GM23338 (cell line): ENCODE measurements around the gene DNAAF9. TPM values are rescaled to one million over a fixed set of nuclear protein-coding genes. Genes with fewer than 3 reads are reported as not detected.

ENCODE experiments used
- ATAC-seq: fragments of 200-7000 bp; cut with Tn5 transposase; 3 replicates; pipeline ENCODE4 v1.9.1; 2020
- DNase-seq: peaks from one replicate; pipeline ENCODE4 v3.0.0-alpha.2; 2015; ENCODE audit warnings: low spot score
- H2AFZ ChIP-seq: fragments of 200-600 bp; sonication (generic); 2 replicates; pipeline ENCODE4 v1.8.0; 2016; ENCODE audit warnings: antibody characterized with exemption, mild to moderate bottlenecking, moderate library complexity
- H3F3A ChIP-seq: fragments of 200-600 bp; sonication (generic); replicated peaks from 2 replicates; pipeline ENCODE4 v1.8.0; 2017; ENCODE audit warnings: antibody characterized with exemption, mixed run types, low read depth
- H3K27ac ChIP-seq: fragments of 200-600 bp; sonication (generic); 2 replicates; pipeline ENCODE4 v1.6.1; 2016; ENCODE audit warnings: low read depth
- H3K27me3 ChIP-seq: fragments of 200-600 bp; sonication (generic); 2 replicates; pipeline ENCODE4 v1.8.0; 2016; ENCODE audit warnings: mild to moderate bottlenecking, mixed run types, moderate library complexity; ENCODE audit not compliant: insufficient read depth
- H3K36me3 ChIP-seq: fragments of 200-600 bp; sonication (generic); 2 replicates; pipeline ENCODE4 v1.8.0; 2016; ENCODE audit warnings: mild to moderate bottlenecking; ENCODE audit not compliant: insufficient read depth
- H3K4me1 ChIP-seq: fragments of 200-600 bp; sonication (generic); 2 replicates; pipeline ENCODE4 v1.8.0; 2016; ENCODE audit warnings: mild to moderate bottlenecking, moderate library complexity; ENCODE audit not compliant: insufficient read depth
- H3K4me2 ChIP-seq: fragments of 200-600 bp; sonication (generic); 2 replicates; pipeline ENCODE4 v1.7.1; 2017; ENCODE audit warnings: mixed run types
- H3K4me3 ChIP-seq: fragments of 200-600 bp; sonication (generic); 2 replicates; pipeline ENCODE4 v1.6.1; 2016; ENCODE audit warnings: mixed run types
- H3K79me2 ChIP-seq: fragments of 200-600 bp; sonication (generic); replicated peaks from 2 replicates; pipeline ENCODE4 v1.8.0; 2017; ENCODE audit warnings: mild to moderate bottlenecking; ENCODE audit not compliant: insufficient read depth
- H3K9me2 ChIP-seq: fragments of 200-600 bp; sonication (generic); 2 replicates; pipeline ENCODE4 v1.8.0; 2017; ENCODE audit not compliant: insufficient read depth
- H4K20me1 ChIP-seq: fragments of 200-600 bp; sonication (generic); replicated peaks from 2 replicates; pipeline ENCODE4 v1.8.0; 2017; ENCODE audit warnings: mild to moderate bottlenecking; ENCODE audit not compliant: insufficient read depth
- H3K27ac Mint-ChIP-seq: 2 replicates; pipeline ENCODE4 v1.8.0; 2020; ENCODE audit warnings: inconsistent platforms, mild to moderate bottlenecking, moderate library complexity, mixed read lengths
- H3K27me3 Mint-ChIP-seq: 3 replicates; pipeline ENCODE4 v1.8.0; 2022; ENCODE audit warnings: low read depth, mild to moderate bottlenecking, moderate library complexity, mixed read lengths, inconsistent platforms; ENCODE audit not compliant: insufficient read depth, poor library complexity
- H3K36me3 Mint-ChIP-seq: 3 replicates; pipeline ENCODE4 v1.8.0; 2021; ENCODE audit warnings: low read depth, mild to moderate bottlenecking, inconsistent platforms, moderate library complexity, mixed read lengths
- H3K4me1 Mint-ChIP-seq: 3 replicates; pipeline ENCODE4 v1.8.0; 2020; ENCODE audit warnings: mild to moderate bottlenecking, inconsistent platforms, mixed read lengths
- H3K4me3 Mint-ChIP-seq: 3 replicates; pipeline ENCODE4 v1.8.0; 2021; ENCODE audit warnings: moderate library complexity, mild to moderate bottlenecking, inconsistent platforms, mixed read lengths
- H3K9me3 Mint-ChIP-seq: 3 replicates; pipeline ENCODE4 v1.8.0; 2020; ENCODE audit warnings: moderate library complexity, mild to moderate bottlenecking, inconsistent platforms, mixed read lengths
- CREB1 ChIP-seq: fragments of 250-450 bp; sonication (Bioruptor Pico); IDR thresholded peaks from 2 replicates; pipeline ENCODE4 v1.5.0; 2020; ENCODE audit warnings: low read depth, mild to moderate bottlenecking, moderate library complexity
- CTCF ChIP-seq, 2 experiments: fragments of 200-600 bp in 1 of 2; sonication (generic) in 1 of 2; conservative IDR thresholded peaks; 2 replicates each; pipeline versions ENCODE4 v1.5.1 to v1.6.1; 2016 to 2017; ENCODE audit warnings: antibody characterized with exemption in 2 of 2, low read depth in 2 of 2, mild to moderate bottlenecking in 2 of 2, moderate library complexity in 1 of 2
- ETS1 ChIP-seq: IDR thresholded peaks from 2 replicates; pipeline ENCODE4 v1.6.1; 2016; ENCODE audit warnings: antibody characterized with exemption
- EZH2 ChIP-seq: fragments of 200-600 bp; sonication (generic); IDR thresholded peaks from one replicate; pipeline ENCODE4 v1.8.0; 2017; ENCODE audit warnings: antibody characterized with exemption, mild to moderate bottlenecking, low read depth; ENCODE audit not compliant: unreplicated experiment
- EZH2phosphoT487 ChIP-seq: fragments of 200-600 bp; sonication (generic); IDR thresholded peaks from one replicate; pipeline ENCODE4 v1.8.1; 2018; ENCODE audit warnings: antibody characterized with exemption; ENCODE audit not compliant: unreplicated experiment
- JUNB ChIP-seq: IDR thresholded peaks from one replicate; pipeline ENCODE4 v1.6.1; 2016; ENCODE audit warnings: antibody characterized with exemption; ENCODE audit not compliant: unreplicated experiment
- NANOG ChIP-seq: IDR thresholded peaks from 2 replicates; pipeline ENCODE4 v1.6.1; 2016; ENCODE audit warnings: antibody characterized with exemption, borderline replicate concordance
- POLR2AphosphoS5 ChIP-seq: IDR thresholded peaks from 2 replicates; pipeline ENCODE4 v1.6.1; 2016; ENCODE audit warnings: antibody characterized with exemption, low read depth
- STAT1 ChIP-seq: IDR thresholded peaks from one replicate; pipeline ENCODE4 v1.6.1; 2016; ENCODE audit warnings: antibody characterized with exemption; ENCODE audit not compliant: unreplicated experiment
- ZNF114 ChIP-seq: fragments of 250-450 bp; sonication (Bioruptor Pico); IDR thresholded peaks from 2 replicates; pipeline ENCODE4 v1.5.0; 2020; ENCODE audit warnings: mild to moderate bottlenecking, moderate library complexity
- ZNF462 ChIP-seq: fragments of 250-450 bp; sonication (Bioruptor Pico); IDR thresholded peaks from 2 replicates; pipeline ENCODE4 v1.5.0; 2020; ENCODE audit warnings: mild to moderate bottlenecking, moderate library complexity
- polyA plus RNA-seq: library from polyadenylated mRNA; unstranded; fragments of >200 nt; fragmentation: Nextera tagmentation; extraction: Ambion mirVana; gene quantifications from 2 replicates; pipeline ENCODE4 v1.2.1, GENCODE V29; 2016
- total RNA-seq: library from RNA; depleted of rRNA; stranded (reverse); fragments of >200 nt; shearing (Covaris generic); gene quantifications from 2 replicates; pipeline ENCODE4 v1.2.3, GENCODE V29; 2014

DNAAF9 gene
- total and polyA plus RNA-seq, 2 experiments from 2014 or later = 2.4 to 4.8 TPM

GRCh38 chr20:3378138-3378537 lies 29.3 kb downstream of the DNAAF9 start:
- Mint-ChIP-seq H3K4me3 (no peak overlapping the region), H3K27me3 (peaks cover 3% of the 10 kb centered on the region), H3K4me1 (peaks cover 13% of the 10 kb centered on the region), H3K9me3 (peaks cover 10% of the 10 kb centered on the region; the same call in 1 of the 3 replicates), H3K36me3 (peaks cover 30% of the 10 kb centered on the region), H3K27ac (peak overlapping the region; percentile 45; the same call in 1 of the 2 replicates)
- Histone ChIP-seq H3K27me3 (no peaks in the 10 kb centered on the region), H3K9me2 (no peaks in the 10 kb centered on the region; the same call in 1 of the 2 replicates), H3K4me1 (no peaks in the 10 kb centered on the region; the same call in 1 of the 2 replicates), H2AFZ (no peak overlapping the region), H3K36me3 (0 out of 2 replicates have a peak, but pooled peaks cover 4% of the 10 kb centered on the region), H4K20me1 (no peaks in the 10 kb centered on the region; the same call in 1 of the 2 replicates), H3K79me2 (no peaks in the 10 kb centered on the region), H3K4me2 (no peak overlapping the region), H3K27ac (0 out of 2 replicates have a peak overlapping the region, but pooled peaks have one; percentile 35), H3K4me3 (no peak overlapping the region), H3F3A (no peaks in the 10 kb centered on the region)
- DNase-seq (no peak), ATAC-seq (no peak)
- TF ChIP-seq ETS1 = no peak

- Histone ChIP-seq H3K4me3 (no peak overlapping the region), H3K4me2 (no peak overlapping the region), H3K4me1 (no peaks in the 10 kb centered on the region; the same call in 1 of the 2 replicates), H3F3A (no peaks in the 10 kb centered on the region), H3K27ac (0 out of 2 replicates have a peak overlapping the region, but pooled peaks have one; percentile 35), H3K27me3 (no peaks in the 10 kb centered on the region), H3K36me3 (0 out of 2 replicates have a peak, but pooled peaks cover 4% of the 10 kb centered on the region), H2AFZ (no peak overlapping the region), H4K20me1 (no peaks in the 10 kb centered on the region; the same call in 1 of the 2 replicates), H3K79me2 (no peaks in the 10 kb centered on the region), H3K9me2 (no peaks in the 10 kb centered on the region; the same call in 1 of the 2 replicates)
- Mint-ChIP-seq H3K27me3 (no peaks in the 10 kb centered on the region), H3K36me3 (peaks cover 33% of the 10 kb centered on the region), H3K4me3 (no peak overlapping the region), H3K4me1 (peaks cover 13% of the 10 kb centered on the region), H3K27ac (0 out of 2 replicates have a peak overlapping the region, but pooled peaks have one; percentile 45), H3K9me3 (peaks cover 10% of the 10 kb centered on the region; the same call in 1 of the 3 replicates)
- DNase-seq = peak; percentile 49
- peak; percentile 41; the same call in 1 of the 3 replicates for ATAC-seq
- TF ChIP-seq POLR2AphosphoS5 (no peak), NANOG (no peak), EZH2 (no peak), CREB1 (CRISPR knock-in tag) (no peak), ZNF462 (CRISPR knock-in tag) (no peak), JUNB (no peak), CTCF (conservative IDR thresholded peaks at IDR 0.05; ENCODE audit: low read depth in 2 of 2) (no peak), ETS1 (no peak), EZH2phosphoT487 (no peak), ZNF114 (no peak), STAT1 (no peak)
Observed at GRCh38 chr20:3377644-3378043, 29.8 kb downstream of the DNAAF9 start.
